Stimulated activated naive CD8-positive, alpha-beta T cell treated with anti-CD3 and anti-CD28 coated beads, Interleukin-15, Interleukin-2, amounts not matched to agents 100 ng/mL and 50 ng/mL, for 24 hours (primary cell): Measurements from ENCODE around the gene ZNF516.

Experiments
- H3K27ac Mint-ChIP-seq: one replicate; pipeline ENCODE4 v1.8.0; 2021; ENCODE audit warnings: mild to moderate bottlenecking, mixed read lengths
- H3K27me3 Mint-ChIP-seq: one replicate; pipeline ENCODE4 v1.8.0; 2021; ENCODE audit warnings: mixed read lengths
- H3K36me3 Mint-ChIP-seq: one replicate; pipeline ENCODE4 v1.8.0; 2021; ENCODE audit warnings: low read depth, mixed read lengths
- H3K4me1 Mint-ChIP-seq: one replicate; pipeline ENCODE4 v1.8.0; 2021; ENCODE audit warnings: low read depth, mixed read lengths
- H3K4me3 Mint-ChIP-seq: one replicate; pipeline ENCODE4 v1.8.0; 2021; ENCODE audit warnings: mild to moderate bottlenecking, mixed read lengths
- H3K9me3 Mint-ChIP-seq: one replicate; pipeline ENCODE4 v1.8.0; 2021; ENCODE audit warnings: mixed read lengths

The ZNF516 gene

DNA sequence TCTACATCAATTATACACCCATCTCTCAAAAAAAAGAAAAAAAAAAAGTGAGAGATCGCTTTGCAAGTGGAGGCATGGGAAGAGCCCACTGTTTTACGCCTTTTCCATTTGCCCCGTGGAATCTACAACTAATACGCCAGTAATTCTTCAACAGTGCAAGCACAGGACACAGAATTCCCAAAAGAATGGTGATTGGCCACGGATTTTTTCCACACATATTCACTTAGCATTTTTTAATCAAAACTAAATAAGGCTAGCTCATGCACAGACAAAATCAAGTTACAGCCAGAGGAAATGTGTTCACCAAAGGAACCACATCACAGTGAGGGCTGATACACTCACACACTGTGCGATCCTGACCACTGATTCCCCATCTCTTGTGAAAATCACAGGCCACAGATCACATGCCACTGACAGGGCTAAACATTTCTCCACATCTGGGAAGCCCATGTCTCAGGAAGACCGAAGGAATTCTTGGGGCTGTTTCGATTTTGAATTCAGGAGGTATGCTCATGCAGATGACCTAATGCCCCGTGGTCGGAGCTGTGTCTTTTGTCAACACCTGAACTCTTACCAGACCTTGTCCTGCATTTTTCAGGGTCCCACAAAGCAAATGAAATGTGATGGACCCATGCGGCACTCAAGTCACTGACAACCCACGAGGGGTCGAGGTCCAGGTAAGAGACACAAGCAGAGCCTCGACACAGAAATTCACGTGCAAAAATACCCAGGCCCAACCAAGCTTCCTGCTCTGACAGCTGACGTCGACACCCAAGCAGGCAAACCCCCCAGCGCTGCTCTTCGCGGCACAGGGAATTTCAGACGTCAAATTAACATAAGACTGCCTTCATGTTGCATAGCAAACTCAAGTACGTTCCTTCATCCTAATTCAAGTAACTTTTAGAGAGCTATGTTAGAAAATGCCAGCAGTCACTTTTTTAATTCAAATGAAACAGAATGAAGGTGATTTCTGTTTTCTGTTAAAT lies 69.6 kb downstream of the ZNF516 start:
- H3K36me3 Mint-ChIP-seq = no peaks in the 10 kb centered on the region
- H3K4me1 Mint-ChIP-seq = peaks cover 15% of the 10 kb centered on the region
- no peaks in the 10 kb centered on the region for H3K27me3 Mint-ChIP-seq
- H3K4me3 Mint-ChIP-seq = no peak overlapping the region
- H3K27ac Mint-ChIP-seq = no peak overlapping the region
- no peaks in the 10 kb centered on the region for H3K9me3 Mint-ChIP-seq

DNA sequence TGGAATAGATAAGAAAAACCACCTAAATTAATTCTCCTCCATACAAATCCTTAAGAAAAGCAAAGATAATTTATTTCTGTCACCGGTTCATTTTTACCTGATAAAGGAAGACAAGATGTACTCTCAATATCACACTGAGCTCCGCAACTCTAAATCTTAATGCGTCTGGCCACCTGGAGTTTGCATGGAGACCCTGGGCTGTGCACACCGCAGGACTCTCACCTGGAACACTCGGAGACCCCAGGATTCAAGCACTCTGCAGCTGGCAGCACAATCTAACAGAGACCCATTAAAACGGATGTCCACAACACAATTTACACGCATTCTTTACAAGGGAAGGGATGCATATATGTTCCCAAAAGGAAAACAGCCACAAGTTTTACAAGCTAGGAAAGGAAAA lies 72.2 kb downstream of the ZNF516 start:
- Mint-ChIP-seq H3K27me3 (no peaks in the 10 kb centered on the region), H3K9me3 (no peaks in the 10 kb centered on the region), H3K4me1 (peaks cover 15% of the 10 kb centered on the region), H3K36me3 (no peaks in the 10 kb centered on the region), H3K27ac (no peak overlapping the region), H3K4me3 (no peak overlapping the region)

DNA sequence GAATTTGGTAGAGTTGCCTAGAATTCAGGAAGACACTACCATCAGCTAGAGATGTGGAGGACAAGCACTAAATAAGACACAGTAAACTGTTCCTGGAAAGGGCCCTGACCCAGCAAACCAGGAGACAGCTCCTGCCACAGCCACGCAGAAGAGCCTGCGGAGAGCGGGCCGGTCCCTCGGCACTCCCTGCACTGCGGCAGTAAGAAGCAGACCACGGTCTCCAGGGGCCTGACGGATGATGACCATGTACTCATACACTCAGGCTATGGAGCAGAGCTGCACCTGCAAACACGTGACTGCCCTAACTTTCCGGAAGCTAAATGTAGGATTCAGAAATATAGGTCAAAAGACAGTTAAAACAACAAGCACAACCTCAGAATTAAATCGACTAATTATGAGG lies 72.9 kb downstream of the ZNF516 start:
- H3K4me1 Mint-ChIP-seq = peaks cover 16% of the 10 kb centered on the region
- H3K27me3 Mint-ChIP-seq = no peaks in the 10 kb centered on the region
- no peak overlapping the region for H3K4me3 Mint-ChIP-seq
- no peaks in the 10 kb centered on the region for H3K36me3 Mint-ChIP-seq
- no peak overlapping the region for H3K27ac Mint-ChIP-seq
- H3K9me3 Mint-ChIP-seq = no peaks in the 10 kb centered on the region

DNA sequence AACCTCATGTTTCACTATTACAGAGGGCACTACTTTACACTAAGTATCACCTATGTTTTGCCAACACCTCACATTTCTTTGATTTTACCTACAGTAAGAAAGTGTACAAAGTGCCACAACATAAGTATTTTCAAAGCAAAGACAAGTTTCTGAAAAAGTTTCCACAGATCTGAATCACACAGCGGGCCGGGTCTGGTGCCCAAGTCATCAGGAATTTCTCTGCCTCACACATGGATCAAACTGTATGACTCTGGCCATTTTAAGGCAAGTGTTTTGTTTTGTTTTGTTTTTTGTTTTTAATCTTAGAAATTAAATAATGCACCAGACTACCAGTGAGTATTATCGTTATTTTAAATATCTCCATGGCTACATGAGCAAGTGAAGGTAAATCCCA lies 73.4 kb downstream of the ZNF516 start:
- H3K27ac Mint-ChIP-seq = no peak overlapping the region
- H3K4me3 Mint-ChIP-seq = no peak overlapping the region
- H3K27me3 Mint-ChIP-seq = no peaks in the 10 kb centered on the region
- H3K36me3 Mint-ChIP-seq = no peaks in the 10 kb centered on the region
- H3K4me1 Mint-ChIP-seq = peaks cover 20% of the 10 kb centered on the region
- H3K9me3 Mint-ChIP-seq = no peaks in the 10 kb centered on the region

DNA sequence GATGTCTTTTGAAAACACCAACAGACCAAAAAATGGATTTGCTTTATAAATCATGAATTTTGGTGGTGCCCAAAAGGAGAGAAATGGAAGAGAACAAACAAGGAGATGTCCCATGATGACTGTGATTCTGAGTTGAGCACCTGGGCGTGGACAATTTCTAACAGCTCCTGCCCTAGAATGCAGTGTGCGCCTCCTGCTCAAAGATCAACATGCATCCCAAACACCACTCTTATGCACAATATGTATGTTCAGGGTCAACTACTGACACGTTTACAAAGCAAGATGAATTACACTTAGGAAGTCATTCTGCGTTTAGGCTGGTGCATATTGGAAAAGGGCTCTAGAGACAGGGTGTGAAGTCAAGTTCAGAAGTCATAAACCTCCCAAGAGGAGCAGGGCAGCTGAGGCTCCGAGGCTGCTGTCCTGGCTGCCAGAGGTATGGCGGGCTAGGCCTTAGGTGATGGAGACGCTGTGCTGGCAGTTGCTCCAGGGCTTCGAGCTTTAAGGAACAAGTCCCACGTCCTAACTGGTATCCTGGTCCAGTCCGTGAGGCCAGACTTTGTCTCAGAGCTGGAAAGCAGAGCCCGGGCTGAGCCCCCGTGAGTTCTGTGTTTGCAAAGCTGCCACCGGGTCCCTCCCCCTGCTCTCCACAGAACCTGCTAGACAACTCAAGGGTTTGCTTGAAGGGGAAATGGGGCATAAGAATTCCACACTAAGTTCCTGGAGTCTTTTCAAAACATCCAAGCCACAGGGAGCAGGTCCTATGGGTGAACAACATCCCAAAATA lies 74.0 kb downstream of the ZNF516 start:
- Mint-ChIP-seq H3K9me3 (no peaks in the 10 kb centered on the region), H3K27me3 (no peaks in the 10 kb centered on the region), H3K27ac (no peak overlapping the region), H3K36me3 (no peaks in the 10 kb centered on the region), H3K4me3 (no peak overlapping the region), H3K4me1 (peaks cover 20% of the 10 kb centered on the region)

DNA sequence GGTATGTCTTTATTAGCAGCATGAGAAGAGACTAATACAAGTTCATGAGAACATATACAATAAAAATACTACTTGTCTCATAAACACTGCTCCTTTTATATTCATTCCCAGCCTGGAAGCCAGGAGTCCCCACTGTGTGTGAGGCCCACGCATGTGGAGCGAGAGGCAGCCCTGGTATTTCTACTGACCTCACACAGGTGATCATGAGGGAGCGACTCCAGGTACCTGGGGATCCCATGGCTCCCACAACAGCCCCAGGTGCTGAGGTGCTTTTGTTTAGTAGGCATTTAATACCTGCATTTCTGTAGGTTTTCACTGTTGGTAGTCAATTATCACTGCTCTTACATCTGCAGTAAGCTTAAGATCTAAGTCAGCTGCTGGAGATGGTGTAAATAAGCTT lies 75.2 kb downstream of the ZNF516 start:
- Mint-ChIP-seq H3K9me3 (no peaks in the 10 kb centered on the region), H3K27me3 (no peaks in the 10 kb centered on the region), H3K4me3 (no peak overlapping the region), H3K36me3 (no peaks in the 10 kb centered on the region), H3K4me1 (peaks cover 17% of the 10 kb centered on the region), H3K27ac (no peak overlapping the region)

DNA sequence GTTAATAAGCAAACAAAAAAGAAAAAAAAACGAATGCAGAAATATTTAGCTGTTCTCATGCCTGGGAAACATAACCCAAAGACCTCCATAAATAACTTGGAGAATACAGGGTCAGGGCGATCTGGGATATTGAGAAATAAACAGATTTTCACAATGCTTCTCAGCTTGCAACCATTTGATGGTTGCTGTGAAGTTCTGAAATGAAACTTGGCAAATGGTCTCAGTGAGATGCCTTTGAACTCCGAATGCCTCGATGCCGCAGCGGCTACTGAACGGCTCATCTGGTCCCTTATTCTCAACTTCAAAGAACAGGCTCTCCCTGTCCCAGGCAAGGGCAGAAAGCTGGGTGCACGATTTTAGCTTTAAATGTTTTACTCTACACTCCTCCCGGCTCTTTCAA lies 78.1 kb downstream of the ZNF516 start:
- Mint-ChIP-seq H3K4me3 (no peak overlapping the region), H3K4me1 (peaks cover 20% of the 10 kb centered on the region), H3K27me3 (no peaks in the 10 kb centered on the region), H3K27ac (no peak overlapping the region), H3K36me3 (peaks cover 5% of the 10 kb centered on the region), H3K9me3 (no peaks in the 10 kb centered on the region)

DNA sequence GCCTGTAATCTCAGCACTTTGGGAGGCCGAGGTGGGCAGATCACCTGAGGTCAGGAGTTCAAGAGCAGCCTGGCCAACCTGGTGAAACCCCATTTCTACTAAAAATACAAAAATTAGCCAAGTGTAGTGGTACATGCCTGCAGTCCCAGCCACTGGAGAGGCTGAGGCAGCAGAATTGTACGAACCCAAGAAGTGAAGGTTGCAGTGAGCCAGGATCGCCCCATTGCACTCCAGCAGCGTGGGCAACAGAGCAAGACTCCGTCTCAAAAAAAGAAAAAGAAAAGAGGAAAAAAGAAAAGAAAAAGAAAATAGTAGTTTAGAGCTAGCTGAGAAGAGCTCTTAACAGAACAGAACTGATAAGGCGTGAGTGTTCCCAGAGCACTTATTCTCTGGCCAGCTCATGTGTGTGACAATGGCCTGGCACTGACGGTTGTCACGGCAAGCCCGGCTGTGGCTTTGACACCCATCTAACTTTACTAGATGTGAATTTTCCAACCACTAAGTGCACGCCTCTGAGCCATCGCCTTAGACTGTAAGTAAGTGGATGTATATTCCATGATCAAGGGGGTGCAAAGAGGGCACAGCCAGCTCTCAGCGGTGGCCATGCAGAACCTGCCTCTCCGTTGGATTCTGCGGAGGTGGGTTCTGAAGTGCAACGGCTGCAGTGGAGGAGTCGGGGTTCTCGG lies 80.0 kb downstream of the ZNF516 start:
- no peak overlapping the region for H3K4me3 Mint-ChIP-seq
- no peak overlapping the region for H3K27ac Mint-ChIP-seq
- H3K9me3 Mint-ChIP-seq = no peaks in the 10 kb centered on the region
- H3K36me3 Mint-ChIP-seq = peaks cover 5% of the 10 kb centered on the region
- H3K27me3 Mint-ChIP-seq = no peaks in the 10 kb centered on the region
- H3K4me1 Mint-ChIP-seq = peaks cover 33% of the 10 kb centered on the region

DNA sequence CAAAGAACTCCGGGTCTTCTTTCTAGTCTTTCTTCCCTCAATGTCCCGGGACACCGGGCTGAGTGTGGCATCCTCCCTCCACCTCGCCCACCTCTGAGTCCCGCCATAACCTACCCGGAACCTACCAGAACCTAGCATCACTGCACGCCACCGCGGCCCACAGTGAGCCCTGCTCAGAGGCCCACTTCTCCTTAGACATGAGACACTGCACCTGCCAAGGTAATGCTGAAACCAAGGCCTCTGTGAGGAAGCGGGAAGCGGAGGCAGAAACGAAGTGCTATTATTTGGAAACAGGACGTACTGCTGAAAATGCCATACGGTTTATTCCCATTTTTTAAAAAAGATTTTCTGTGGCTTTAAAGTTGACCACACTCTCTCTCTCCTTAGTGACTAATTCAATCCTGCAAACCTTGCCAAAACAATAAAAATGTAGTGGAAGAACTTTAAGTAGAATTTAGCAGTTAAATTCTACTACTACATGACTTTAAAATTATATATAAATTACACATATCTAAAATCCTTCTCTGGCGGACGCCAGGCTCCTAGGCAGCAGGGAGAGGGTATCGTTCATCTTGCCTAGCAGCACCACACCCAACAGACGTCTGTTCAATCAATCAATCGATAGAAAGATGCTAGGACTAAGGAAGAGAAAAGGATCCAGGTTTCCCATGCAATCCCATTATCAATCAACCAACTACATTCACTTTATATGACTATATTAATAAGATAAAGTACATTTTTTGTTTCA lies 82.0 kb downstream of the ZNF516 start:
- no peak overlapping the region for H3K4me3 Mint-ChIP-seq
- H3K4me1 Mint-ChIP-seq = peaks cover 37% of the 10 kb centered on the region
- no peak overlapping the region for H3K27ac Mint-ChIP-seq
- H3K9me3 Mint-ChIP-seq = no peaks in the 10 kb centered on the region
- H3K27me3 Mint-ChIP-seq = no peaks in the 10 kb centered on the region
- H3K36me3 Mint-ChIP-seq = peaks cover 13% of the 10 kb centered on the region

DNA sequence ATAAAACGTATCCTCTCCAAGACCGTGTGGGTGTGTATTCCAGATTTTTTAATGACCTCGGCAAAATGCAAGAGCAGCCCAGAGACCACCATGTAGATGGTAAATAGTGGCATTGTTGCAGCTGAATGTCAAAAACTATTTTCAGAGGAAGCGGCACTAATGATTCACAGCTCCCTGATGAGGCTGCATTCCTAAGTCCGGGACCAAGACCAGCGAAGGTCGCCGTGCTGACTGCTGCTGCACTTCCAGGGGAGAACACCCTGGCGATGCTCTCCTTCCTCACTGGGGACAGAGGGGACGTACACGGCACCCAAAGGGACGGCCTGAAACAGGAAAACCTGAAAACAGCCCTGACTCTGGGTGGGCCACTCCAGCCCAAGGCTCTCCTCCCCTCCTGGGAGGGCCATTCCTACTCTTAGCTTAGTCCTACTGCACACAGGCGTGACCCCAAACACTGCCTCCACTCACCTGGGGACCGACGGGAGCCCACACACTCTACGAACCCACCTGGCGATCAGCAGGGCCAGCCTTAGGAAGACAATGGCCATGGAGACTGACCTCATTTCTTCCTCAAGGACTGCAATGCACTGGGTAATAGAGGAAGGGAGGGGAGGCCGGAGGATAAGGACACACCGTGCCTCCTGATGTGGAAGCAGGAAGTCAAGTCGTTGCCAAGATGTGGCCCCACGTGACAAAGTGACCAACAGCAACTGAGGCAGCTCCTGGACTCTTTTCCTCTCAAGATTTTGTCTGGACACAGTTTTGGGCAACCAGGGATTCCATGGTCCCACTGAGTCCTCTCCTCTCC lies 82.8 kb downstream of the ZNF516 start:
- Mint-ChIP-seq H3K36me3 (peaks cover 13% of the 10 kb centered on the region), H3K4me3 (no peak overlapping the region), H3K27ac (no peak overlapping the region), H3K27me3 (no peaks in the 10 kb centered on the region), H3K9me3 (no peaks in the 10 kb centered on the region), H3K4me1 (peaks cover 37% of the 10 kb centered on the region)

DNA sequence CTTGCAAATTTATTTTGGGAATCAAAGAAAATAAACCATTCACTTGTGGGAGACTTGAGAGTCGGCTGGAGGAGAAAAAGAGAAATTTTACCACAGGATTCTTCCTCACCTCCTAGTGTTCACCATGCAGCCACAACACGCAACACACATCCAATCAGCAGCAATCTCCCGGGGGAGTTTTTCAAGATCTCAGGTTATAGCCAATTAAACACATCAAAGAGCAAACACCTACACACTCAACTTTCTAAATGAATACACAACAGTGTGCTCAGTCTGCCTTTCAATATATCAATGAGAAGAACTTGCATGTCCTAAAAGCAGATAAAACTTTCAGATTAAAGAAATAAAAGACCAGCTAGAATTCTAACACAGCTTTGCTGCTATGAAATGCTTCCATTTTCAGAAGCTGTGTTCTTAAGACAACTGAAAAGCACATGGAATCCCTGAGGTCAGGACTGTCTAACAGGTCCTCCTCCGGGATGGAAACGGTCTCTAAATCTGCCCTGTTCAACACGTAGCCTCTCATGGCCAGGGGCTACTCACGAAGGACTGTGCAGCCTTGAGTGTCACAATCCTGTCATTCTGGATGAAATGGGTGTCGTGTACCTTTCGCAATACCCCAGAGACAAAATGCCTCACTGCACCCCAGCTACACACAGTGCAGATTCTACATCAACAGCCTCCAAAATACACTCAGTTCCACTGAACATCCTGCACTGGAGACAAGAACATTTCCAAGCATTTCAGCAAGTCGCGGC lies 84.2 kb downstream of the ZNF516 start:
- H3K4me3 Mint-ChIP-seq = no peak overlapping the region
- H3K36me3 Mint-ChIP-seq = peaks cover 13% of the 10 kb centered on the region
- no peak overlapping the region for H3K27ac Mint-ChIP-seq
- H3K4me1 Mint-ChIP-seq = peaks cover 31% of the 10 kb centered on the region
- no peaks in the 10 kb centered on the region for H3K9me3 Mint-ChIP-seq
- no peaks in the 10 kb centered on the region for H3K27me3 Mint-ChIP-seq

DNA sequence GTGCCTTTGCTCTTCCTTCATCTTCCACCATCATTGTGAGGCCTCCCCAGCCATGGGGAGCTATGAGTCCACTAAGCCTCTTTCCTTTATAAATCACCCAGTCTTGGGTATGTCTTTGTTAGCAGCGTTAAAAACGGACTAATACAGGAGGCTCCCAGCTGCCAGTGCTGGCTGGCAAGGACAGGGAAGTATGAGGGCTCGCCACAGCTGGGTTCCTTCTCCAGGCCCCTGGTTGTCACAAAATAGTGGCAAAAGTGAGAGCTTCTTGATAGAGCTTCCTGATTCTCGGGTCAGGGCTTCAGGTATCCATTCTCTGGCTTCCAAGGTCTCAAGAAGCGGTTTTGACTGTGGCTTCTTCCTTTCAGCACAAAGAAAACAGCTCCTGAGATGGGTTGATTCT lies 85.0 kb downstream of the ZNF516 start:
- Mint-ChIP-seq H3K27me3 (no peaks in the 10 kb centered on the region), H3K36me3 (peaks cover 13% of the 10 kb centered on the region), H3K4me1 (peaks cover 23% of the 10 kb centered on the region), H3K9me3 (no peaks in the 10 kb centered on the region), H3K27ac (no peak overlapping the region), H3K4me3 (no peak overlapping the region)

DNA sequence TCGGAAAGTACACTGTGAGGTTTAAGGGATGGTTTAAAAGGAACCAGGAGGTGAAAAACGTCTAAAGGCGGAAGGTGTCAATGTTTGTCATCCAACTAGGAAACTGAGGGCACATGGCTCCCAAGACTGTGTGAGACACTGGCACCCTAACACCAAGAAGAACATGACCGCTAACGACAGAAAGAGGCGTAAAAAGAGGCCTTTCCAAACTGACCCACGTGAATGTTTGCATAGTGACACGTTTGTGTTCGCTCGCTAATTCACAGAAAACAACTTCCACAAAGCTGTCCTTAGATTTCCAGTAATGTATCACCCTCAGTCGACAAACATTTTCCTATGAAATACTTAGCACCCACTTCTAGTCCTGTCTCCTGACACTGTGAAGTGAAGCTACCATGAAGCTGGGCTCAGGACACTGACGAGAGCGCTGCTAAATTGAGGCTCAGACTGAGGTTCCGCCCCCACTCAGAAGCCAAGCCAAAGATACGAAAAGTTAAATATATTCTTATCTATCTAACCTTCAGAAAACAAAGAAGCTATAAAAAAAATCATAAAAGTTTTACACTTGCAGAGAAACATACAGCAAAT lies 86.5 kb downstream of the ZNF516 start:
- Mint-ChIP-seq H3K4me1 (peaks cover 21% of the 10 kb centered on the region), H3K9me3 (no peaks in the 10 kb centered on the region)

More for the DNA sequence above, 86.5 kb downstream of the ZNF516 start:
- no peak overlapping the region for H3K4me3 Mint-ChIP-seq
- peaks cover 13% of the 10 kb centered on the region for H3K36me3 Mint-ChIP-seq
- H3K27ac Mint-ChIP-seq = no peak overlapping the region
- no peaks in the 10 kb centered on the region for H3K27me3 Mint-ChIP-seq
